Esophagus squamous epithelium (tissue), 5 donors: ENCODE data around the gene DNAJC18. TPM values are rescaled to one million over a fixed set of nuclear protein-coding genes. Genes with fewer than 3 reads are reported as not detected.
"Not testable (repeated sequence)": the region's sequence is repeated elsewhere in the genome, so short reads cannot be mapped to it uniquely, and the experiment has no call there.

ENCODE experiments used
- DNase-seq: peaks from one replicate; lab custom pipeline; 2025; lab: John Stamatoyannopoulos, UW
- H3K27ac ChIP-seq, 4 donors: fragments of 200-600 bp; sonication (generic); one replicate each; pipeline ENCODE4 v1.5.1; 2016 to 2019; ENCODE audit warnings: mild to moderate bottlenecking in 1 of 4
- H3K27me3 ChIP-seq, 4 donors: fragments of 200-600 bp; sonication (generic); 1 replicate in 3 of 4; 2 replicates in 1 of 4; pipeline versions ENCODE4 v1.5.1 to v1.6.0; 2017 to 2021; ENCODE audit warnings: antibody characterized with exemption in 1 of 4
- H3K36me3 ChIP-seq, 3 donors: fragments of 200-600 bp; sonication (generic); one replicate each; pipeline ENCODE4 v1.5.1; 2016 to 2019
- H3K4me1 ChIP-seq, 3 donors: fragments of 200-600 bp; sonication (generic); one replicate each; pipeline ENCODE4 v1.5.1; 2017 to 2019
- H3K4me3 ChIP-seq, 4 donors: fragments of 200-600 bp; sonication (generic); 1 replicate in 3 of 4; 2 replicates in 1 of 4; pipeline ENCODE4 v1.5.1; 2016 to 2019; ENCODE audit warnings: mild to moderate bottlenecking in 2 of 4, moderate library complexity in 1 of 4
- H3K9me3 ChIP-seq, 3 donors: fragments of 200-600 bp; sonication (generic); one replicate each; pipeline ENCODE4 v1.5.1; 2016 to 2019
- CTCF ChIP-seq, 6 experiments: fragments of 450-650 bp in 4 of 6; fragments of 200-600 bp in 2 of 6; sonication (generic) in 2 of 6; IDR thresholded peaks; one replicate each; pipeline ENCODE4 v1.5.1; 2016 to 2019; ENCODE audit warnings: antibody characterized with exemption in 6 of 6, mild to moderate bottlenecking in 4 of 6, moderate library complexity in 4 of 6
- POLR2A ChIP-seq, 4 donors: fragments of 450-650 bp; IDR thresholded peaks; one replicate each; pipeline ENCODE4 v1.6.1; 2017; ENCODE audit warnings: antibody characterized with exemption in 4 of 4, mild to moderate bottlenecking in 4 of 4, moderate library complexity in 3 of 4
- WGBS, 2 donors: methylation state at CpG; one replicate each; pipeline ENCODE4 v1.1.5; 2018; 5-methylcytosine and 5-hydroxymethylcytosine counted together
- intact Hi-C: fragments of 100-400 bp; cut with DNase I; formaldehyde crosslinking; loops from one replicate; pipeline ENCODE4 v1.15.0; 2022
- total RNA-seq, 4 donors: library from RNA; depleted of rRNA; stranded (reverse); fragments of >200 nt; gene quantifications; one replicate each; pipeline ENCODE4 v1.1.0, GENCODE V29; 2016
- donor health status: DM: yes; HTN: yes; CAD: no.

Gene DNAJC18
- total RNA-seq, 4 donors from 2014 or later = 0.53 to 6.9 (median 3.9) TPM

- H3K4me3 ChIP-seq = no peak overlapping the region
- TF ChIP-seq POLR2A (IDR thresholded peaks at IDR 0.05) (no peak), CTCF (IDR thresholded peaks at IDR 0.05) (no peak)
- DNase-seq = no peak
- 82 to 96% methylated on average over 2 of the region's 2 CpGs for WGBS, 2 donors
- H3K27ac ChIP-seq = no peak overlapping the region
- no peaks in the 10 kb centered on the region for H3K36me3 ChIP-seq
- H3K27me3 ChIP-seq = no peaks in the 10 kb centered on the region
- H3K4me1 ChIP-seq = peaks cover 0 to 15% (median 14%) of the 10 kb centered on the region in 3 donors
- no peaks in the 10 kb centered on the region for H3K9me3 ChIP-seq
- intact Hi-C loops = no loop called here
Observed at GRCh38 chr5:139451176-139451575, 11.9 kb upstream of the DNAJC18 start.

GRCh38 chr5:139446956-139447779 lies 7.8 kb upstream of the DNAJC18 start:
- H3K36me3 ChIP-seq = no peaks in the 10 kb centered on the region
- H3K9me3 ChIP-seq = no peaks in the 10 kb centered on the region
- 52 to 53% methylated on average over 5 of the region's 5 CpGs for WGBS, 2 donors
- intact Hi-C loops = no loop called here
- no peak overlapping the region for H3K4me3 ChIP-seq
- TF ChIP-seq POLR2A (IDR thresholded peaks at IDR 0.05) (no peak), CTCF (IDR thresholded peaks at IDR 0.05) (no peak)
- peaks cover 0 to 42% (median 27%) of the 10 kb centered on the region in 3 donors for H3K4me1 ChIP-seq
- H3K27me3 ChIP-seq = no peaks in the 10 kb centered on the region
- peak overlapping the region; percentile 17 to 39 (median 34) for H3K27ac ChIP-seq
- no peak for DNase-seq

GRCh38 chr5:139445325-139446170 lies 6.2 kb upstream of the DNAJC18 start:
- Histone ChIP-seq H3K4me1 (peaks cover 0 to 42% (median 27%) of the 10 kb centered on the region in 3 donors), H3K27me3 (no peaks in the 10 kb centered on the region), H3K36me3 (no peaks in the 10 kb centered on the region), H3K27ac (peak overlapping the region; percentile 5 to 42 (median 22)), H3K4me3 (no peak overlapping the region), H3K9me3 (no peaks in the 10 kb centered on the region)
- TF ChIP-seq POLR2A (IDR thresholded peaks at IDR 0.05) (no peak), CTCF (IDR thresholded peaks at IDR 0.05) (no peak)
- WGBS, 2 donors = 29 to 32% methylated on average over 7 of the region's 7 CpGs
- intact Hi-C loops = no loop called here
- no peak for DNase-seq

GRCh38 chr5:139443831-139444453 lies 4.6 kb upstream of the DNAJC18 start:
- no peak for DNase-seq
- TF ChIP-seq CTCF (IDR thresholded peaks at IDR 0.05) (no peak), POLR2A (IDR thresholded peaks at IDR 0.05) (no peak)
- peaks cover 6 to 50% (median 29%) of the 10 kb centered on the region in 3 donors for H3K4me1 ChIP-seq
- no peak overlapping the region for H3K4me3 ChIP-seq
- intact Hi-C loops = no loop called here
- WGBS, 2 donors = 54% methylated on average over 4 of the region's 4 CpGs
- no peaks in the 10 kb centered on the region for H3K9me3 ChIP-seq
- H3K36me3 ChIP-seq = no peaks in the 10 kb centered on the region
- no peaks in the 10 kb centered on the region for H3K27me3 ChIP-seq
- no peak overlapping the region for H3K27ac ChIP-seq

- 93 to 94% methylated on average over 15 of the region's 17 CpGs for WGBS, 2 donors
- H3K27me3 ChIP-seq, intact Hi-C loops, H3K9me3 ChIP-seq, H3K4me3 ChIP-seq, H3K36me3 ChIP-seq, H3K27ac ChIP-seq, DNase-seq: not testable (repeated sequence)
- peaks cover 11 to 38% (median 12%) of the 10 kb centered on the region in 3 donors for H3K4me1 ChIP-seq
Observed at GRCh38 chr5:139440416-139440815, 1.1 kb upstream of the DNAJC18 start.
